Suprapubic skin (tissue), 4 donors: Measurements from ENCODE around the gene CTNNA3. TPM values are rescaled to one million over a fixed set of nuclear protein-coding genes. Genes with fewer than 3 reads are reported as not detected.

Source experiments
- DNase-seq, 2 donors: peaks; one replicate each; pipeline ENCODE4 v3.0.0-alpha.2; 2019; ENCODE audit warnings: low spot score in 2 of 2
- H3K27ac ChIP-seq: fragments of 200-600 bp; sonication (generic); one replicate; pipeline ENCODE4 v1.5.1; 2019
- H3K27me3 ChIP-seq: fragments of 200-600 bp; sonication (generic); one replicate; pipeline ENCODE4 v1.5.1; 2019
- H3K36me3 ChIP-seq: fragments of 200-600 bp; sonication (generic); one replicate; pipeline ENCODE4 v1.5.1; 2019
- H3K4me1 ChIP-seq: fragments of 200-600 bp; sonication (generic); one replicate; pipeline ENCODE4 v1.5.1; 2019
- H3K4me3 ChIP-seq: fragments of 200-600 bp; sonication (generic); one replicate; pipeline ENCODE4 v1.5.1; 2019; ENCODE audit warnings: mild to moderate bottlenecking
- H3K9me3 ChIP-seq: fragments of 200-600 bp; sonication (generic); one replicate; pipeline ENCODE4 v1.5.1; 2019
- EP300 ChIP-seq: sonication (generic); formaldehyde crosslinking; IDR thresholded peaks from one replicate; pipeline ENCODE4 v1.6.1; 2017; ENCODE audit warnings: antibody characterized with exemption
- POLR2A ChIP-seq, 2 donors: fragments of 450-650 bp; IDR thresholded peaks; one replicate each; pipeline ENCODE4 v1.6.1; 2017; ENCODE audit warnings: antibody characterized with exemption in 2 of 2, mild to moderate bottlenecking in 2 of 2, moderate library complexity in 2 of 2
- POLR2AphosphoS5 ChIP-seq, 3 donors: sonication (generic); formaldehyde crosslinking; IDR thresholded peaks; one replicate each; pipeline ENCODE4 v1.6.1; 2017; ENCODE audit warnings: antibody characterized with exemption in 3 of 3
- WGBS: methylation state at CpG from one replicate; pipeline ENCODE4 v1.1.5; 2018; 5-methylcytosine and 5-hydroxymethylcytosine counted together
- total RNA-seq, 4 donors: library from RNA; depleted of rRNA; stranded (reverse); fragments of >200 nt; gene quantifications; one replicate each; pipeline ENCODE4 v1.1.0, GENCODE V29; 2016
- TF ChIP-seq, protein P1 (sequence below), 2 donors: fragments of 200-600 bp in 1 of 2; fragments of 450-650 bp in 1 of 2; sonication (generic) in 1 of 2; IDR thresholded peaks; one replicate each; pipeline ENCODE4 v1.5.1; 2016 to 2019; ENCODE audit warnings: antibody characterized with exemption in 2 of 2, mild to moderate bottlenecking in 1 of 2, moderate library complexity in 1 of 2

CTNNA3 gene
- total RNA-seq, 4 donors from 2014 or later, result 0.08 to 0.29 (median 0.21) TPM

- peaks cover 6% of the 10 kb centered on the region for H3K9me3 ChIP-seq
- TF ChIP-seq EP300 (no peak), POLR2A (IDR thresholded peaks at IDR 0.05) (no peak), POLR2AphosphoS5 (IDR thresholded peaks at IDR 0.05) (no peak)
- TF ChIP-seq, protein P1, sequence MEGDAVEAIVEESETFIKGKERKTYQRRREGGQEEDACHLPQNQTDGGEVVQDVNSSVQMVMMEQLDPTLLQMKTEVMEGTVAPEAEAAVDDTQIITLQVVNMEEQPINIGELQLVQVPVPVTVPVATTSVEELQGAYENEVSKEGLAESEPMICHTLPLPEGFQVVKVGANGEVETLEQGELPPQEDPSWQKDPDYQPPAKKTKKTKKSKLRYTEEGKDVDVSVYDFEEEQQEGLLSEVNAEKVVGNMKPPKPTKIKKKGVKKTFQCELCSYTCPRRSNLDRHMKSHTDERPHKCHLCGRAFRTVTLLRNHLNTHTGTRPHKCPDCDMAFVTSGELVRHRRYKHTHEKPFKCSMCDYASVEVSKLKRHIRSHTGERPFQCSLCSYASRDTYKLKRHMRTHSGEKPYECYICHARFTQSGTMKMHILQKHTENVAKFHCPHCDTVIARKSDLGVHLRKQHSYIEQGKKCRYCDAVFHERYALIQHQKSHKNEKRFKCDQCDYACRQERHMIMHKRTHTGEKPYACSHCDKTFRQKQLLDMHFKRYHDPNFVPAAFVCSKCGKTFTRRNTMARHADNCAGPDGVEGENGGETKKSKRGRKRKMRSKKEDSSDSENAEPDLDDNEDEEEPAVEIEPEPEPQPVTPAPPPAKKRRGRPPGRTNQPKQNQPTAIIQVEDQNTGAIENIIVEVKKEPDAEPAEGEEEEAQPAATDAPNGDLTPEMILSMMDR (IDR thresholded peaks at IDR 0.05), result no peak
- no peak overlapping the region for H3K27ac ChIP-seq
- no peaks in the 10 kb centered on the region for H3K36me3 ChIP-seq
- DNase-seq, result no peak
- 58% methylated on average over 2 of the region's 2 CpGs for WGBS
- H3K4me1 ChIP-seq, result no peaks in the 10 kb centered on the region
- no peaks in the 10 kb centered on the region for H3K27me3 ChIP-seq
- no peak overlapping the region for H3K4me3 ChIP-seq
Measured at GRCh38 chr10:67319976-67320375, 376.0 kb downstream of the CTNNA3 start.

- no peaks in the 10 kb centered on the region for H3K27me3 ChIP-seq
- no peak for TF ChIP-seq EP300
- no peak for TF ChIP-seq POLR2A (IDR thresholded peaks at IDR 0.05)
- TF ChIP-seq POLR2AphosphoS5 (IDR thresholded peaks at IDR 0.05), result no peak
- TF ChIP-seq, protein P1 (IDR thresholded peaks at IDR 0.05), result no peak
- no peak for DNase-seq
Measured at GRCh38 chr10:67308912-67309311, 387.1 kb downstream of the CTNNA3 start.

DNA sequence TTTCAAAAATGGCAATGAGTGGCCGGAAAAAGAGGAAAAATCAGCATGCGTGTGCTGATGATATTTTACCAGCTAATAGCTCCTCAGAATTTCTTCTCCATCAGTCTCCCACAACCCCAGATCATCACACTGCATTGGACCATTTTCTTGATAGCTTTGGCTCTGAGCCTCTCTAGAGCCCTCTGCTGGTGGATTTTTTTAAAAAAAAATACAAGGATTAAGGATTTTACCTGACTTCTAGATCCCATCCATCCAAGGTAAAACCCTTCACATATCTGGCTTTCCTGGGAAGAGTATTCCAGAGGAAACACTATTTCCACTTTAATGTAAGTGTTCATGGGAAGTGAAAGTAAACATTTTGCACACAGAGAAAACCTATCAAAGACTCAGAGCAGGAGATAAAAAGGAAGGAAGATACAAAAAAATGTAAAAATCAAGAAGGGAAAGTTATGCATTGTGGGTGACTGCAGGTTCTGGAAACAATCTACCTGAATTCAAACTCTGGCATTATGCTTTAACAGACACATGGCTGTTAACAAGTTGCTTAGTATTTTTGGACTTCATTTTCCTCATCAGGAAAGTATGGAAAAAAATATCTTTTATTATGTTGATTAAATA is 389.3 kb downstream of the CTNNA3 start:
- H3K27ac ChIP-seq, result no peak overlapping the region
- H3K9me3 ChIP-seq, result peaks cover 3% of the 10 kb centered on the region
- DNase-seq, result no peak
- TF ChIP-seq POLR2AphosphoS5 (IDR thresholded peaks at IDR 0.05), result no peak
- TF ChIP-seq, protein P1 (IDR thresholded peaks at IDR 0.05), result peak in 1 of 2 donors; percentile 13
- no peaks in the 10 kb centered on the region for H3K4me1 ChIP-seq
- H3K4me3 ChIP-seq, result no peak overlapping the region
- H3K36me3 ChIP-seq, result no peaks in the 10 kb centered on the region
- WGBS, result 81% methylated on average over 2 of the region's 2 CpGs
- no peaks in the 10 kb centered on the region for H3K27me3 ChIP-seq

More at GRCh38 chr10:67308912-67309311, 387.1 kb downstream of the CTNNA3 start:
- Histone ChIP-seq H3K9me3 (peaks cover 3% of the 10 kb centered on the region), H3K27ac (no peak overlapping the region), H3K4me1 (no peaks in the 10 kb centered on the region), H3K36me3 (no peaks in the 10 kb centered on the region), H3K4me3 (no peak overlapping the region)

DNA sequence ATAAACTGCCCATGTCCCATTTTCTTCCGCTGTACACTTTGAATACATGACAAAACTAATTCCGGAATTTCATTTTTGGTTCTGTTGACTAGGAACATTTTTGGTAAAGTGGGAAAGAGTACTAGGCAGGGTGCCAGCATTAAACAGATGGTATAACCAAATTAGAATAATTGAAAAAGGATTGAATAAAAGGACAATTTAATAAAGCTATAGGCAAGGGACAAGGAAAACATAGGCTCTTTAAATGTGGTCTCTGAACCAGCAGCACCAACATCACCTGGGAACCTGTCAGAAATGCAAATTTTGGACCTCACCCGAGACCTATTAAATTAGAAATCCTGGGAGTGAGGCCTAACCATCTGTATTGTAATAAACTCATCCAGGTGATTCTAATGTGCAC is 393.3 kb downstream of the CTNNA3 start:
- no peak for DNase-seq
- no peak overlapping the region for H3K4me3 ChIP-seq

GRCh38 chr10:67299761-67300160 is 396.2 kb downstream of the CTNNA3 start:
- H3K27ac ChIP-seq, result no peak overlapping the region
- WGBS, result 67% methylated on average over 1 of the region's 1 CpG
- H3K4me3 ChIP-seq, result no peak overlapping the region
- H3K36me3 ChIP-seq, result no peaks in the 10 kb centered on the region
- no peaks in the 10 kb centered on the region for H3K9me3 ChIP-seq
- DNase-seq, result no peak
- H3K27me3 ChIP-seq, result no peaks in the 10 kb centered on the region
- TF ChIP-seq, protein P1 (IDR thresholded peaks at IDR 0.05), result no peak
- no peak for TF ChIP-seq EP300
- TF ChIP-seq POLR2A (IDR thresholded peaks at IDR 0.05), result no peak
- no peak for TF ChIP-seq POLR2AphosphoS5 (IDR thresholded peaks at IDR 0.05)
- H3K4me1 ChIP-seq, result no peaks in the 10 kb centered on the region

More for the DNA sequence above, 393.3 kb downstream of the CTNNA3 start:
- WGBS, result 95% methylated on average over 3 of the region's 3 CpGs
- TF ChIP-seq POLR2A (IDR thresholded peaks at IDR 0.05) (no peak), EP300 (no peak), POLR2AphosphoS5 (IDR thresholded peaks at IDR 0.05) (no peak)
- TF ChIP-seq, protein P1 (IDR thresholded peaks at IDR 0.05), result no peak
- H3K27ac ChIP-seq, result no peak overlapping the region
- H3K4me1 ChIP-seq, result no peaks in the 10 kb centered on the region
- H3K36me3 ChIP-seq, result no peaks in the 10 kb centered on the region
- no peaks in the 10 kb centered on the region for H3K9me3 ChIP-seq
- H3K27me3 ChIP-seq, result no peaks in the 10 kb centered on the region
